Lung (tissue), 12 donors: ENCODE data around the gene TNFSF9. TPM values are rescaled to one million over a fixed set of nuclear protein-coding genes. Genes with fewer than 3 reads are reported as not detected.

Source experiments
- ATAC-seq: fragments of 200-7000 bp; cut with Tn5 transposase; one replicate; pipeline ENCODE4 v1.9.1; 2020; ENCODE audit warnings: moderate number of reproducible peaks; ENCODE audit not compliant: insufficient read depth, low FRiP score
- DNase-seq, 3 donors: peaks; one replicate each; pipeline ENCODE4 v3.0.0-alpha.2; 2013 to 2017
- H3K27ac ChIP-seq, 2 donors: one replicate each; pipeline ENCODE4 v1.5.1; 2013; ENCODE audit warnings: mild to moderate bottlenecking in 2 of 2, moderate library complexity in 2 of 2, control low read depth in 1 of 2, inconsistent platforms in 1 of 2, low read depth in 1 of 2, low read length in 1 of 2
- H3K27me3 ChIP-seq, 3 donors: one replicate each; pipeline ENCODE4 v1.5.1; 2013; ENCODE audit warnings: low read length in 2 of 3; ENCODE audit not compliant: control insufficient read depth in 3 of 3, insufficient read depth in 3 of 3
- H3K36me3 ChIP-seq, 4 donors: one replicate each; pipeline ENCODE4 v1.5.1; 2013; ENCODE audit warnings: low read length in 4 of 4, mild to moderate bottlenecking in 1 of 4, moderate library complexity in 1 of 4; ENCODE audit not compliant: control insufficient read depth in 4 of 4, insufficient read depth in 4 of 4
- H3K4me1 ChIP-seq, 5 donors: one replicate each; pipeline ENCODE4 v1.5.1; 2013; ENCODE audit warnings: low read length in 5 of 5, mild to moderate bottlenecking in 2 of 5, moderate library complexity in 1 of 5; ENCODE audit not compliant: control insufficient read depth in 5 of 5, insufficient read depth in 5 of 5
- H3K4me3 ChIP-seq: one replicate; pipeline ENCODE4 v1.5.1; 2013; ENCODE audit warnings: mild to moderate bottlenecking, control low read depth, moderate library complexity
- H3K9ac ChIP-seq, 2 donors: one replicate each; pipeline ENCODE4 v1.5.1; 2013; ENCODE audit warnings: low read length in 2 of 2, control low read depth in 1 of 2; ENCODE audit not compliant: insufficient read depth in 1 of 2
- H3K9me3 ChIP-seq, 4 donors: one replicate each; pipeline ENCODE4 v1.5.1; 2013; ENCODE audit warnings: low read length in 3 of 4, mild to moderate bottlenecking in 1 of 4, moderate library complexity in 1 of 4; ENCODE audit not compliant: control insufficient read depth in 4 of 4, insufficient read depth in 3 of 4
- CTCF ChIP-seq: IDR thresholded peaks from 2 replicates; pipeline ENCODE4 v1.5.1; 2012; ENCODE audit warnings: mild to moderate bottlenecking; ENCODE audit errors: control extremely low read depth, extremely low read depth
- WGBS, 2 donors: extraction: QIAGEN DNeasy Blood & Tissue Kit; methylation state at CpG; one replicate each; pipeline ENCODE4 v1.1.7; 2013; 5-methylcytosine and 5-hydroxymethylcytosine counted together
- polyA plus RNA-seq, 2 donors: library from polyadenylated mRNA; stranded (reverse); fragments of 200-250 nt; gene quantifications; one replicate each; pipeline ENCODE4 v1.2.1, GENCODE V29; 2013
- total RNA-seq, 2 donors: library from RNA; depleted of rRNA in 1 of 2; stranded (reverse); fragments of >200 nt in 1 of 2; gene quantifications; one replicate each; pipeline ENCODE4 v1.2.1, GENCODE V29; 2014 to 2021
- donor health status: control.
- donor health status: control.
- donor health status: Bipolar disorder and iron deficiency.
- donor health status: healthy.
- donor health status: DM: yes; HTN: yes; CAD: no.

The TNFSF9 gene
- total and polyA plus RNA-seq, 4 donors, result 1.00 to 10.1 (median 5.9) TPM

- TF ChIP-seq CTCF, result no peak
- no peaks in the 10 kb centered on the region for H3K36me3 ChIP-seq
- H3K4me1 ChIP-seq, result no peaks in the 10 kb centered on the region
- H3K9ac ChIP-seq, result no peak overlapping the region
- DNase-seq (peak in 2 of 3 donors; percentile 31 to 47), ATAC-seq (no peak)
- 66 to 93% methylated on average over 3 of the region's 3 CpGs for WGBS, 2 donors
- H3K27me3 ChIP-seq, result peaks cover 0 to 3% (median 0%) of the 10 kb centered on the region in 3 donors
- H3K4me3 ChIP-seq, result no peak overlapping the region
- peaks cover 0 to 2% (median 0%) of the 10 kb centered on the region in 4 donors for H3K9me3 ChIP-seq
- no peak overlapping the region for H3K27ac ChIP-seq
Observed at GRCh38 chr19:6483235-6483634, 47.6 kb upstream of the TNFSF9 start.

- no peak for ATAC-seq
- Histone ChIP-seq H3K36me3 (no peaks in the 10 kb centered on the region), H3K27me3 (no peaks in the 10 kb centered on the region), H3K27ac (no peak overlapping the region), H3K4me3 (no peak overlapping the region), H3K4me1 (no peaks in the 10 kb centered on the region), H3K9ac (no peak overlapping the region), H3K9me3 (peaks cover 0 to 2% (median 0%) of the 10 kb centered on the region in 4 donors)
- WGBS, 2 donors, result 65 to 80% methylated on average over 8 of the region's 8 CpGs
- DNase-seq, result no peak
- no peak for TF ChIP-seq CTCF
Observed at GRCh38 chr19:6484230-6484629, 46.6 kb upstream of the TNFSF9 start.

GRCh38 chr19:6484831-6485230 is 46.0 kb upstream of the TNFSF9 start:
- no peak for TF ChIP-seq CTCF
- no peaks in the 10 kb centered on the region for H3K4me1 ChIP-seq
- H3K27ac ChIP-seq, result no peak overlapping the region
- H3K9me3 ChIP-seq, result peaks cover 0 to 2% (median 0%) of the 10 kb centered on the region in 4 donors
- 93 to 94% methylated on average over 7 of the region's 7 CpGs for WGBS, 2 donors
- no peak overlapping the region for H3K9ac ChIP-seq
- no peak overlapping the region for H3K4me3 ChIP-seq
- H3K36me3 ChIP-seq, result no peaks in the 10 kb centered on the region
- no peaks in the 10 kb centered on the region for H3K27me3 ChIP-seq
- ATAC-seq (no peak), DNase-seq (no peak)
